Measurements from ENCODE around the gene PATJ.

Gene PATJ

DNA sequence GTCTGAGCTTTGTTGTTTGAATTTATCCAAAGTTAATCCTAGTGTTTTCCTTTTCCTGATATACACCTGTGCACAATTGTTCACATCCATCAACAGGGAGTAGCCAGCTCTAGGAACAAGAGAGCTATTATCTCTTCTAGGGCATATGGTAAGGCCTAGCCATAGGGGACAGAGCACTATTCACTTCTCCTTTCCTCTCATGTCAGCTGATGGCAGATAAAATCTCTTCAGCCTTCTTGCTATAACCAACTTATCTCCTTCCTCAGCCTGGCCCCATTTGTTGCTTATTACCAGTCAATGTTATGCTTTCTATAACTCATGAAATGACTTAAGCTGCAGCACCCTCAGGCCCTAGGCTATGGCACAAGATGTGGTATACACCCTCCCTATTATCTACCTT is 38.9 kb downstream of the PATJ start:
- H2BK5ac ChIP-seq (ENCODE audit: low read depth, low read length, poor library complexity, severe bottlenecking), result no peak overlapping the region
- no peak overlapping the region for H2AK5ac ChIP-seq (ENCODE audit: low read length, severe bottlenecking)
- H2BK12ac ChIP-seq (ENCODE audit: low read length in 2 of 2), result no peak overlapping the region

GRCh38 chr1:61782771-61783170 is 40.5 kb downstream of the PATJ start:
- H2AK5ac ChIP-seq (ENCODE audit: low read length, severe bottlenecking), result no peak overlapping the region
- no peak overlapping the region for H2BK5ac ChIP-seq (ENCODE audit: low read depth, low read length, poor library complexity, severe bottlenecking)
- no peaks in the 10 kb centered on the region for H3K27me3 ChIP-seq (ENCODE audit: control insufficient read depth in 1 of 2, insufficient read depth in 1 of 2, low read length in 2 of 2)
- H3K27ac ChIP-seq (ENCODE audit: low read length, poor library complexity, severe bottlenecking), result no peak overlapping the region
- H3K9me3 ChIP-seq (ENCODE audit: control insufficient read depth, low read length), result no peaks in the 10 kb centered on the region
- no peak overlapping the region for H4K91ac ChIP-seq (ENCODE audit: low read length)
- 100% methylated on average over 2 of the region's 4 CpGs for WGBS
- no peaks in the 10 kb centered on the region for H3K79me1 ChIP-seq (replicated peaks; ENCODE audit: low read length, poor library complexity, severe bottlenecking)
- no peak overlapping the region for H3K4ac ChIP-seq (ENCODE audit: low read depth in 1 of 2, low read length in 2 of 2)
- no peak overlapping the region for H3K14ac ChIP-seq (ENCODE audit: low read length in 2 of 2)
- H3K4me2 ChIP-seq (ENCODE audit: low read length, poor library complexity, severe bottlenecking), result no peak overlapping the region
- no peak overlapping the region for H2BK120ac ChIP-seq (ENCODE audit: low read depth, low read length)
- no peaks in the 10 kb centered on the region for H3K4me1 ChIP-seq (ENCODE audit: control insufficient read depth, insufficient read depth, low read depth, low read length)
- H3K23ac ChIP-seq (ENCODE audit: low read length in 2 of 2), result no peak overlapping the region
- H3K9ac ChIP-seq (ENCODE audit: low read length), result no peak overlapping the region
- H3K4me3 ChIP-seq (ENCODE audit: insufficient read depth in 1 of 2, low read depth in 1 of 2, low read length in 2 of 2), result no peak overlapping the region
- no peak overlapping the region for H2AFZ ChIP-seq (ENCODE audit: low read depth, low read length)
- no peak overlapping the region for H3K18ac ChIP-seq (ENCODE audit: low read depth in 1 of 2, low read length in 2 of 2)
- no peak for DNase-seq
- H2BK12ac ChIP-seq (ENCODE audit: low read length in 2 of 2), result no peak overlapping the region
- no peak overlapping the region for H4K8ac ChIP-seq (ENCODE audit: low read length)
- peaks cover 0 to 5% of the 10 kb centered on the region in 2 experiments for H3K36me3 ChIP-seq (ENCODE audit: control insufficient read depth in 1 of 2, insufficient read depth in 2 of 2, low read depth in 1 of 2, low read length in 2 of 2)
- no peak overlapping the region for H2BK15ac ChIP-seq (ENCODE audit: low read depth, poor library complexity, severe bottlenecking)

More for the DNA sequence above, 38.9 kb downstream of the PATJ start:
- Histone ChIP-seq H3K36me3 (ENCODE audit: control insufficient read depth in 1 of 2, insufficient read depth in 2 of 2, low read depth in 1 of 2, low read length in 2 of 2) (peaks cover 0 to 3% of the 10 kb centered on the region in 2 experiments), H3K4me1 (ENCODE audit: control insufficient read depth, insufficient read depth, low read depth, low read length) (no peaks in the 10 kb centered on the region), H3K14ac (ENCODE audit: low read length in 2 of 2) (no peak overlapping the region), H3K9ac (ENCODE audit: low read length) (no peak overlapping the region), H3K79me1 (replicated peaks; ENCODE audit: low read length, poor library complexity, severe bottlenecking) (no peaks in the 10 kb centered on the region), H3K18ac (ENCODE audit: low read depth in 1 of 2, low read length in 2 of 2) (no peak overlapping the region), H3K27ac (ENCODE audit: low read length, poor library complexity, severe bottlenecking) (no peak overlapping the region), H2BK120ac (ENCODE audit: low read depth, low read length) (no peak overlapping the region), H3K27me3 (ENCODE audit: control insufficient read depth in 1 of 2, insufficient read depth in 1 of 2, low read length in 2 of 2) (no peaks in the 10 kb centered on the region), H3K23ac (ENCODE audit: low read length in 2 of 2) (no peak overlapping the region), H3K4ac (ENCODE audit: low read depth in 1 of 2, low read length in 2 of 2) (no peak overlapping the region), H3K4me3 (ENCODE audit: insufficient read depth in 1 of 2, low read depth in 1 of 2, low read length in 2 of 2) (no peak overlapping the region), H4K91ac (ENCODE audit: low read length) (no peak overlapping the region), H2BK15ac (ENCODE audit: low read depth, poor library complexity, severe bottlenecking) (no peak overlapping the region), H3K4me2 (ENCODE audit: low read length, poor library complexity, severe bottlenecking) (no peak overlapping the region), H4K8ac (ENCODE audit: low read length) (no peak overlapping the region), H3K9me3 (ENCODE audit: control insufficient read depth, low read length) (no peaks in the 10 kb centered on the region), H2AFZ (ENCODE audit: low read depth, low read length) (no peak overlapping the region)
- no peak for DNase-seq

- no peak overlapping the region for H2AK5ac ChIP-seq (ENCODE audit: low read length, severe bottlenecking)
- no peak overlapping the region for H3K14ac ChIP-seq (ENCODE audit: low read length in 2 of 2)
- H3K9me3 ChIP-seq (ENCODE audit: control insufficient read depth, low read length), result no peaks in the 10 kb centered on the region
- no peak overlapping the region for H3K23ac ChIP-seq (ENCODE audit: low read length in 2 of 2)
- H3K4me2 ChIP-seq (ENCODE audit: low read length, poor library complexity, severe bottlenecking), result no peak overlapping the region
- no peak overlapping the region for H2AFZ ChIP-seq (ENCODE audit: low read depth, low read length)
- H3K18ac ChIP-seq (ENCODE audit: low read depth in 1 of 2, low read length in 2 of 2), result no peak overlapping the region
- H2BK120ac ChIP-seq (ENCODE audit: low read depth, low read length), result no peak overlapping the region
- no peaks in the 10 kb centered on the region for H3K4me1 ChIP-seq (ENCODE audit: control insufficient read depth, insufficient read depth, low read depth, low read length)
- 100% methylated on average over 1 of the region's 2 CpGs for WGBS
- H4K8ac ChIP-seq (ENCODE audit: low read length), result no peak overlapping the region
- DNase-seq, result no peak
- peaks cover 0 to 6% of the 10 kb centered on the region in 2 experiments for H3K36me3 ChIP-seq (ENCODE audit: control insufficient read depth in 1 of 2, insufficient read depth in 2 of 2, low read depth in 1 of 2, low read length in 2 of 2)
- H4K91ac ChIP-seq (ENCODE audit: low read length), result no peak overlapping the region
- H2BK5ac ChIP-seq (ENCODE audit: low read depth, low read length, poor library complexity, severe bottlenecking), result no peak overlapping the region
- no peaks in the 10 kb centered on the region for H3K79me1 ChIP-seq (replicated peaks; ENCODE audit: low read length, poor library complexity, severe bottlenecking)
- H3K4ac ChIP-seq (ENCODE audit: low read depth in 1 of 2, low read length in 2 of 2), result no peak overlapping the region
- H3K9ac ChIP-seq (ENCODE audit: low read length), result no peak overlapping the region
- no peak overlapping the region for H2BK15ac ChIP-seq (ENCODE audit: low read depth, poor library complexity, severe bottlenecking)
- H2BK12ac ChIP-seq (ENCODE audit: low read length in 2 of 2), result no peak overlapping the region
- no peak overlapping the region for H3K27ac ChIP-seq (ENCODE audit: low read length, poor library complexity, severe bottlenecking)
- H3K4me3 ChIP-seq (ENCODE audit: insufficient read depth in 1 of 2, low read depth in 1 of 2, low read length in 2 of 2), result no peak overlapping the region
- no peaks in the 10 kb centered on the region for H3K27me3 ChIP-seq (ENCODE audit: control insufficient read depth in 1 of 2, insufficient read depth in 1 of 2, low read length in 2 of 2)
Measured at GRCh38 chr1:61784726-61785125, 42.4 kb downstream of the PATJ start.

DNA sequence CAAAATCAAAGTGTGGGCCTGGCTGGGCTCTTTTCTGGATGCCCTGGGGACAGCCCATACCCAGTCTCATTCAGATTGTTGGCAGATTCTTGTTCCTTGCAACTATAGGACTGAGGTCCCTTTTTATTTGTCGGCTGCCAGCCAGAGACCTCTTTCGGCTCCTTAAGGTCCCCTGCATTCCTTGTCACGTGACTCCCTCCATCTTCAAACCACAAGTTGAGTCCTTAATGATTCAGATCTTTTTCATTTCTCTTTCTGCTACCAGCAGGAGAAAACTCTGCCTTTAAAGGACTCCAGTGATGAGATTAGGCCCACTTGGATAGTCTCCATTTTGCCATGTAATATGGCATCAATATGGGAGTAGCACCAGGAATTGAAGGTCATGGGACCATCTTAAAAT is 48.6 kb downstream of the PATJ start:
- no peak for DNase-seq
- Histone ChIP-seq H2BK15ac (ENCODE audit: low read depth, poor library complexity, severe bottlenecking) (no peak overlapping the region), H3K4ac (ENCODE audit: low read depth in 1 of 2, low read length in 2 of 2) (no peak overlapping the region), H3K9me3 (ENCODE audit: control insufficient read depth, low read length) (no peaks in the 10 kb centered on the region), H2AK5ac (ENCODE audit: low read length, severe bottlenecking) (no peak overlapping the region), H3K4me1 (ENCODE audit: control insufficient read depth, insufficient read depth, low read depth, low read length) (no peaks in the 10 kb centered on the region), H2BK12ac (ENCODE audit: low read length in 2 of 2) (no peak overlapping the region), H2BK120ac (ENCODE audit: low read depth, low read length) (no peak overlapping the region), H3K36me3 (ENCODE audit: control insufficient read depth in 1 of 2, insufficient read depth in 2 of 2, low read depth in 1 of 2, low read length in 2 of 2) (peaks cover 0 to 5% of the 10 kb centered on the region in 2 experiments), H3K18ac (ENCODE audit: low read depth in 1 of 2, low read length in 2 of 2) (no peak overlapping the region), H3K14ac (ENCODE audit: low read length in 2 of 2) (no peak overlapping the region), H3K4me3 (ENCODE audit: insufficient read depth in 1 of 2, low read depth in 1 of 2, low read length in 2 of 2) (no peak overlapping the region), H2BK5ac (ENCODE audit: low read depth, low read length, poor library complexity, severe bottlenecking) (no peak overlapping the region), H3K79me1 (replicated peaks; ENCODE audit: low read length, poor library complexity, severe bottlenecking) (no peaks in the 10 kb centered on the region), H3K4me2 (ENCODE audit: low read length, poor library complexity, severe bottlenecking) (no peak overlapping the region), H3K27ac (ENCODE audit: low read length, poor library complexity, severe bottlenecking) (no peak overlapping the region), H2AFZ (ENCODE audit: low read depth, low read length) (no peak overlapping the region), H4K91ac (ENCODE audit: low read length) (no peak overlapping the region), H3K27me3 (ENCODE audit: control insufficient read depth in 1 of 2, insufficient read depth in 1 of 2, low read length in 2 of 2) (no peaks in the 10 kb centered on the region), H4K8ac (ENCODE audit: low read length) (no peak overlapping the region), H3K9ac (ENCODE audit: low read length) (no peak overlapping the region), H3K23ac (ENCODE audit: low read length in 2 of 2) (no peak overlapping the region)
- WGBS, result 97% methylated on average over 3 of the region's 3 CpGs

All from mesenchymal stem cell (in vitro differentiated cells and primary cell).